ENCODE data around the gene LARP4.
"Not testable (repeated sequence)": the region's sequence is repeated elsewhere in the genome, so short reads cannot be mapped to it uniquely, and the experiment has no call there.

Gene LARP4

GRCh38 chr12:50488801-50489200, 88.1 kb downstream of the LARP4 start:
- no peak for DNase-seq

- not testable (repeated sequence) for DNase-seq
Observed at GRCh38 chr12:50498119-50498518, 97.4 kb downstream of the LARP4 start.

GRCh38 chr12:50504798-50505674, 104.4 kb downstream of the LARP4 start, which contains the start of gene DIP2B:
TSS of gene DIP2B (plus strand) at chr12:50504985. CDS start at chr12:50505141, 156 bp downstream.
- DNase-seq: peak; percentile 77

GRCh38 chr12:50505675-50506530, 105.2 kb downstream of the LARP4 start:
- no peak for DNase-seq

- no peak for DNase-seq
Observed at GRCh38 chr12:50506753-50507473, 106.2 kb downstream of the LARP4 start.

GRCh38 chr12:50507474-50507838, 106.8 kb downstream of the LARP4 start:
- no peak for DNase-seq

GRCh38 chr12:50507930-50508329, 107.2 kb downstream of the LARP4 start:
- no peak for DNase-seq

GRCh38 chr12:50508414-50508813, 107.7 kb downstream of the LARP4 start:
- no peak for DNase-seq

- DNase-seq: no peak
Observed at GRCh38 chr12:50508970-50509663, 108.4 kb downstream of the LARP4 start.

- DNase-seq: no peak
Observed at GRCh38 chr12:50514526-50515276, 114.0 kb downstream of the LARP4 start.

GRCh38 chr12:50515587-50515986, 114.9 kb downstream of the LARP4 start:
- no peak for DNase-seq

GRCh38 chr12:50517421-50518048, 116.8 kb downstream of the LARP4 start:
- DNase-seq: no peak

GRCh38 chr12:50518090-50518489, 117.4 kb downstream of the LARP4 start:
- no peak for DNase-seq

- no peak for DNase-seq
Observed at GRCh38 chr12:50519353-50519752, 118.7 kb downstream of the LARP4 start.

- no peak for DNase-seq
Observed at GRCh38 chr12:50520416-50521207, 119.9 kb downstream of the LARP4 start.

GRCh38 chr12:50521781-50522180, 121.1 kb downstream of the LARP4 start:
- not testable (repeated sequence) for DNase-seq

GRCh38 chr12:50523772-50524171, 123.1 kb downstream of the LARP4 start:
- DNase-seq: no peak

GRCh38 chr12:50524621-50525020, 123.9 kb downstream of the LARP4 start:
- no peak for DNase-seq

- DNase-seq: no peak
Observed at GRCh38 chr12:50525422-50525821, 124.7 kb downstream of the LARP4 start.

GRCh38 chr12:50527359-50527726, 126.7 kb downstream of the LARP4 start:
- no peak for DNase-seq

Measured in NCI-H1048 (cell line).